ENCODE results near the gene MKS1.

- no peak for TF ChIP-seq POLR2A (IDR thresholded peaks at IDR 0.05)
- TF ChIP-seq, protein P1, sequence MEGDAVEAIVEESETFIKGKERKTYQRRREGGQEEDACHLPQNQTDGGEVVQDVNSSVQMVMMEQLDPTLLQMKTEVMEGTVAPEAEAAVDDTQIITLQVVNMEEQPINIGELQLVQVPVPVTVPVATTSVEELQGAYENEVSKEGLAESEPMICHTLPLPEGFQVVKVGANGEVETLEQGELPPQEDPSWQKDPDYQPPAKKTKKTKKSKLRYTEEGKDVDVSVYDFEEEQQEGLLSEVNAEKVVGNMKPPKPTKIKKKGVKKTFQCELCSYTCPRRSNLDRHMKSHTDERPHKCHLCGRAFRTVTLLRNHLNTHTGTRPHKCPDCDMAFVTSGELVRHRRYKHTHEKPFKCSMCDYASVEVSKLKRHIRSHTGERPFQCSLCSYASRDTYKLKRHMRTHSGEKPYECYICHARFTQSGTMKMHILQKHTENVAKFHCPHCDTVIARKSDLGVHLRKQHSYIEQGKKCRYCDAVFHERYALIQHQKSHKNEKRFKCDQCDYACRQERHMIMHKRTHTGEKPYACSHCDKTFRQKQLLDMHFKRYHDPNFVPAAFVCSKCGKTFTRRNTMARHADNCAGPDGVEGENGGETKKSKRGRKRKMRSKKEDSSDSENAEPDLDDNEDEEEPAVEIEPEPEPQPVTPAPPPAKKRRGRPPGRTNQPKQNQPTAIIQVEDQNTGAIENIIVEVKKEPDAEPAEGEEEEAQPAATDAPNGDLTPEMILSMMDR (IDR thresholded peaks at IDR 0.05) = no peak
- TF ChIP-seq POLR2AphosphoS5 (IDR thresholded peaks at IDR 0.05) = no peak
Observed at GRCh38 chr17:58247511-58248363, 28.7 kb upstream of the MKS1 start.

Measured in prostate gland (tissue), 2 donors.